H1 (cell line): ENCODE data around the gene NR1I2. TPM values are rescaled to one million over a fixed set of nuclear protein-coding genes. Genes with fewer than 3 reads are reported as not detected.

Experiments
- CTCF ChIA-PET: fragments of 300-600 bp; sonication (Branson Sonifier 250); formaldehyde crosslinking; loops from one replicate; lab custom pipeline; 2021; ENCODE audit not compliant: partially characterized antibody; lab: Charles Lee
- POLR2A ChIA-PET: fragments of 300-600 bp; sonication (Branson Sonifier 250); formaldehyde crosslinking; loops from one replicate; lab custom pipeline; 2021; ENCODE audit warnings: inconsistent platforms; ENCODE audit not compliant: partially characterized antibody; lab: Charles Lee
- DNase-seq, 2 experiments: peaks; one replicate each; pipeline versions ENCODE4 v3.0.0 to v3.0.0-alpha.2; 2010 to 2022; ENCODE audit warnings: low spot score in 2 of 2, low read depth in 1 of 2, mixed read lengths in 1 of 2
- FAIRE-seq: peaks from 2 replicates; lab custom pipeline; 2011; peaks lifted over from hg19 to GRCh38; lab: Jason Lieb, UNC
- H2AFZ ChIP-seq: 2 replicates; pipeline ENCODE4 v1.8.1; 2012; ENCODE audit warnings: low read length, inconsistent platforms
- H2AK5ac ChIP-seq: 2 replicates; pipeline ENCODE4 v1.6.1; 2013; ENCODE audit warnings: low read depth, low read length
- H2BK120ac ChIP-seq: replicated peaks from 2 replicates; pipeline ENCODE3; 2013; ENCODE audit warnings: low read depth, low read length, inconsistent platforms
- H2BK12ac ChIP-seq: 2 replicates; pipeline ENCODE4 v1.6.1; 2013; ENCODE audit warnings: low read depth, low read length
- H2BK15ac ChIP-seq: 2 replicates; pipeline ENCODE4 v1.6.1; 2013; ENCODE audit warnings: low read length
- H2BK20ac ChIP-seq: 2 replicates; pipeline ENCODE4 v1.6.1; 2013; ENCODE audit warnings: low read length
- H2BK5ac ChIP-seq: 2 replicates; pipeline ENCODE4 v1.6.1; 2013; ENCODE audit warnings: low read depth, low read length
- H3K14ac ChIP-seq: 2 replicates; pipeline ENCODE4 v1.6.1; 2013; ENCODE audit warnings: inconsistent platforms; ENCODE audit not compliant: insufficient read length
- H3K18ac ChIP-seq: 2 replicates; pipeline ENCODE4 v1.6.1; 2013; ENCODE audit warnings: low read length; ENCODE audit errors: extremely low read depth
- H3K23ac ChIP-seq: 2 replicates; pipeline ENCODE4 v1.6.1; 2013; ENCODE audit warnings: inconsistent platforms; ENCODE audit not compliant: insufficient read length
- H3K23me2 ChIP-seq: 2 replicates; pipeline ENCODE4 v1.6.1; 2013; ENCODE audit warnings: low read depth, low read length
- H3K27ac ChIP-seq: 2 replicates; pipeline ENCODE4 v1.6.1; 2011; ENCODE audit warnings: low read depth, low read length, inconsistent platforms
- H3K27me3 ChIP-seq, 4 experiments: replicated peaks in 1 of 4; 1 replicate in 1 of 4; 2 replicates in 3 of 4; pipeline versions ENCODE4 v1.6.1 to v1.8.1; 2011 to 2013; ENCODE audit warnings: low read length in 3 of 4, mild to moderate bottlenecking in 3 of 4, inconsistent platforms in 2 of 4, mixed read lengths in 2 of 4, moderate library complexity in 1 of 4; ENCODE audit not compliant: control insufficient read depth in 3 of 4, insufficient read depth in 3 of 4; ENCODE audit errors: extremely low read depth in 1 of 4
- H3K36me3 ChIP-seq, 4 experiments: 2 replicates each; pipeline versions ENCODE4 v1.6.1 to v1.8.1; 2011 to 2013; ENCODE audit warnings: mild to moderate bottlenecking in 4 of 4, low read length in 3 of 4, moderate library complexity in 2 of 4, control low read depth in 1 of 4, inconsistent platforms in 1 of 4; ENCODE audit not compliant: insufficient read depth in 4 of 4, control insufficient read depth in 2 of 4
- H3K4ac ChIP-seq: replicated peaks from 2 replicates; pipeline ENCODE3; 2013; ENCODE audit warnings: low read length, low read depth, mixed read lengths, inconsistent platforms; ENCODE audit not compliant: insufficient read length
- H3K4me1 ChIP-seq, 4 experiments: replicated peaks in 1 of 4; 1 replicate in 1 of 4; 2 replicates in 3 of 4; pipeline versions ENCODE4 v1.6.1 to v1.8.1; 2011 to 2013; ENCODE audit warnings: low read length in 3 of 4, inconsistent platforms in 2 of 4, mixed read lengths in 1 of 4; ENCODE audit not compliant: insufficient read depth in 4 of 4, control insufficient read depth in 3 of 4
- H3K4me2 ChIP-seq, 2 experiments: 2 replicates each; pipeline versions ENCODE4 v1.6.1 to v1.8.1; 2011 to 2013; ENCODE audit warnings: low read depth in 2 of 2, low read length in 2 of 2, control low read depth in 1 of 2, inconsistent platforms in 1 of 2, mild to moderate bottlenecking in 1 of 2; ENCODE audit not compliant: insufficient read depth in 1 of 2
- H3K4me3 ChIP-seq, 4 experiments: fragments of 200-600, 300-600 bp in 1 of 4; sonication (generic), shearing (Covaris generic), sonication (Bioruptor Twin) in 1 of 4; 2 replicates each; pipeline versions ENCODE4 v1.5.1 to v1.8.1; 2011 to 2016; ENCODE audit warnings: low read length in 4 of 4, low read depth in 3 of 4, control low read depth in 2 of 4, inconsistent platforms in 2 of 4, mild to moderate bottlenecking in 2 of 4, mixed read lengths in 1 of 4, moderate library complexity in 1 of 4; ENCODE audit not compliant: insufficient read depth in 2 of 4; ENCODE audit errors: extremely low read depth in 1 of 4
- H3K56ac ChIP-seq: replicated peaks from 2 replicates; pipeline ENCODE3; 2013; ENCODE audit warnings: low read depth, mild to moderate bottlenecking, mixed read lengths, low read length, inconsistent platforms; ENCODE audit not compliant: insufficient read length
- H3K79me1 ChIP-seq: 2 replicates; pipeline ENCODE4 v1.6.1; 2013; ENCODE audit warnings: low read depth, low read length, control low read depth
- H3K79me2 ChIP-seq, 2 experiments: 2 replicates each; pipeline versions ENCODE4 v1.6.1 to v1.8.1; 2012 to 2013; ENCODE audit warnings: low read length in 2 of 2, mild to moderate bottlenecking in 2 of 2, inconsistent platforms in 1 of 2; ENCODE audit not compliant: insufficient read depth in 2 of 2, control insufficient read depth in 1 of 2
- H3K9ac ChIP-seq, 4 experiments: replicated peaks in 1 of 4; 1 replicate in 1 of 4; 2 replicates in 3 of 4; pipeline versions ENCODE4 v1.6.1 to v1.8.1; 2011 to 2013; ENCODE audit warnings: low read depth in 3 of 4, low read length in 3 of 4, control low read depth in 2 of 4, mild to moderate bottlenecking in 2 of 4, moderate library complexity in 2 of 4, inconsistent platforms in 1 of 4; ENCODE audit errors: extremely low read depth in 1 of 4
- H3K9me3 ChIP-seq, 2 experiments: 2 replicates each; pipeline versions ENCODE4 v1.6.1 to v1.8.1; 2012 to 2013; ENCODE audit warnings: mild to moderate bottlenecking in 2 of 2, moderate library complexity in 2 of 2, control low read depth in 1 of 2, inconsistent platforms in 1 of 2, low read depth in 1 of 2, low read length in 1 of 2, mixed read lengths in 1 of 2; ENCODE audit not compliant: insufficient read depth in 2 of 2
- H4K20me1 ChIP-seq, 2 experiments: replicated peaks in 1 of 2; 2 replicates each; pipeline versions ENCODE3 to v1.8.1; 2011 to 2013; ENCODE audit warnings: inconsistent platforms in 2 of 2, low read length in 2 of 2, mild to moderate bottlenecking in 1 of 2; ENCODE audit not compliant: insufficient read depth in 2 of 2, control insufficient read depth in 1 of 2
- H4K5ac ChIP-seq: 2 replicates; pipeline ENCODE4 v1.6.1; 2013; ENCODE audit warnings: low read length, low read depth, mixed read lengths, inconsistent platforms; ENCODE audit not compliant: insufficient read length
- H4K8ac ChIP-seq: 2 replicates; pipeline ENCODE4 v1.8.0; 2013; ENCODE audit warnings: mild to moderate bottlenecking, moderate library complexity, low read length, inconsistent platforms; ENCODE audit not compliant: insufficient read depth; ENCODE audit errors: extremely low read depth
- H4K91ac ChIP-seq: replicated peaks from 2 replicates; pipeline ENCODE3; 2013; ENCODE audit warnings: low read length, mixed read lengths, inconsistent platforms; ENCODE audit not compliant: insufficient read length
- BRCA1 ChIP-seq: IDR thresholded peaks from 2 replicates; pipeline ENCODE4 v1.6.1; 2012; ENCODE audit warnings: low read depth, low read length, improper control_type of control experiment
- CBX5 ChIP-seq: fragments of 300-800, 300-1000 bp; sonication (generic); IDR thresholded peaks from 2 replicates; pipeline ENCODE4 v1.7.1; 2016; ENCODE audit warnings: antibody characterized with exemption, low read length, low read depth
- EGR1 ChIP-seq: IDR thresholded peaks from 2 replicates; pipeline ENCODE4 v1.6.1; 2011; ENCODE audit warnings: low read depth, low read length, borderline replicate concordance
- EZH2 ChIP-seq: fragments of 200-600 bp; sonication (generic); IDR thresholded peaks from 2 replicates; pipeline ENCODE4 v1.7.1; 2012; ENCODE audit warnings: low read depth, mild to moderate bottlenecking, moderate library complexity, low read length, inconsistent platforms; ENCODE audit not compliant: severe bottlenecking
- RAD21 ChIP-seq, 2 experiments: IDR thresholded peaks in 1 of 2; conservative IDR thresholded peaks in 1 of 2; 2 replicates each; pipeline ENCODE4 v1.6.1; 2011; ENCODE audit warnings: low read depth in 2 of 2, low read length in 2 of 2, improper control_type of control experiment in 1 of 2, inconsistent platforms in 1 of 2, mild to moderate bottlenecking in 1 of 2, moderate library complexity in 1 of 2
- RXRA ChIP-seq: IDR thresholded peaks from 2 replicates; pipeline ENCODE4 v1.6.1; 2011; ENCODE audit warnings: low read depth, mild to moderate bottlenecking, low read length, moderate library complexity; ENCODE audit not compliant: insufficient read depth
- SAP30 ChIP-seq: fragments of 300-600 bp; sonication (generic); IDR thresholded peaks from 2 replicates; pipeline ENCODE4 v1.7.1; 2012; ENCODE audit warnings: low read length, moderate library complexity, mild to moderate bottlenecking, inconsistent platforms; ENCODE audit not compliant: insufficient read depth, insufficient replicate concordance
- SP1 ChIP-seq: IDR thresholded peaks from 2 replicates; pipeline ENCODE4 v1.6.1; 2011; ENCODE audit warnings: low read depth, low read length
- SUZ12 ChIP-seq: fragments of 200-600 bp; sonication (generic); IDR thresholded peaks from 2 replicates; pipeline ENCODE4 v1.6.1; 2012; ENCODE audit warnings: mild to moderate bottlenecking, inconsistent platforms, low read length, moderate library complexity, mixed read lengths
- WGBS, 2 experiments: shearing (Covaris generic) in 1 of 2; methylation state at CpG; one replicate each; pipeline versions ENCODE4 v1.1.6 to v1.1.7; 2013 to 2015; ENCODE audit warnings: low lambda C conversion rate in 2 of 2, mixed read lengths in 2 of 2, inconsistent platforms in 1 of 2, low coverage in 1 of 2, missing lambda C conversion rate in 1 of 2; ENCODE audit not compliant: insufficient replicate concordance in 2 of 2, insufficient coverage in 1 of 2, insufficient read length in 1 of 2; ENCODE audit errors: extremely low coverage in 1 of 2, missing lambda C conversion rate in 1 of 2; 5-methylcytosine and 5-hydroxymethylcytosine counted together
- polyA plus RNA-seq, 7 experiments: library from polyadenylated mRNA; depleted of rRNA in 3 of 7; stranded (reverse) in 5 of 7; unstranded in 2 of 7; fragments of >200 nt in 5 of 7; fragments of 200-250 nt in 2 of 7; gene quantifications; 1 replicate in 5 of 7; 2 replicates in 1 of 7; 4 replicates in 1 of 7; pipeline versions ENCODE4 v1.2.1 to v1.2.3, GENCODE V29; 2011 to 2013; ENCODE audit warnings: missing spikeins in 2 of 7, mixed read lengths in 2 of 7
- total RNA-seq: library from RNA; stranded (reverse); fragmentation: NEBNext Ultra II Directional; extraction: Animal tissue kit (Norgen Biotek cat#: 25700); gene quantifications from 2 replicates; pipeline ENCODE4 v1.2.1, GENCODE V29; 2021
- TF ChIP-seq, protein P1 (sequence below): IDR thresholded peaks from 2 replicates; pipeline ENCODE4 v1.6.1; 2012; ENCODE audit warnings: inconsistent platforms

Gene NR1I2
- total and polyA plus RNA-seq, 2 of the 8 experiments (the other 6 are each of a cell fraction or from before 2014, with no cell fraction given), result 0.28 to 1.8 TPM

- ChIA-PET CTCF (interaction anchor here (1.4 to 2.3 kb wide), 3 partner anchors 10 to 288 kb away, joined by 3 to 8 read pairs (median 5); no protein-coding TSS in a partner anchor), POLR2A (no interaction called here)
- WGBS, 2 experiments, result 87% methylated on average over 2 of the region's 2 CpGs; no CpG with 5 or more reads in 1 of the 2 experiments
- Histone ChIP-seq H4K8ac (no peak overlapping the region), H3K23me2 (no peaks in the 10 kb centered on the region), H4K5ac (no peak overlapping the region), H3K56ac (no peak overlapping the region), H3K4ac (no peak overlapping the region), H3K18ac (no peak overlapping the region)
- no peak for DNase-seq
- no peak for TF ChIP-seq RAD21 (IDR thresholded peaks at IDR 0.05 in 1 of 2, conservative IDR thresholded peaks at IDR 0.05 in 1 of 2; ENCODE audit: low read depth in 2 of 2, low read length in 2 of 2)
- TF ChIP-seq EZH2, result no peak
- no peak for TF ChIP-seq CBX5
- no peak for TF ChIP-seq SAP30
- TF ChIP-seq SUZ12, result no peak
- TF ChIP-seq RXRA, result no peak
- TF ChIP-seq, protein P1, sequence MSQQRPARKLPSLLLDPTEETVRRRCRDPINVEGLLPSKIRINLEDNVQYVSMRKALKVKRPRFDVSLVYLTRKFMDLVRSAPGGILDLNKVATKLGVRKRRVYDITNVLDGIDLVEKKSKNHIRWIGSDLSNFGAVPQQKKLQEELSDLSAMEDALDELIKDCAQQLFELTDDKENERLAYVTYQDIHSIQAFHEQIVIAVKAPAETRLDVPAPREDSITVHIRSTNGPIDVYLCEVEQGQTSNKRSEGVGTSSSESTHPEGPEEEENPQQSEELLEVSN, result no peak
- TF ChIP-seq BRCA1, result no peak
- TF ChIP-seq EGR1, result no peak
- TF ChIP-seq SP1, result no peak
- TF ChIP-seq, all 59 proteins: peak for 0
- Histone ChIP-seq H2AK5ac (no peak overlapping the region), H3K23ac (no peak overlapping the region), H3K36me3 (peaks cover 4 to 33% (median 17%) of the 10 kb centered on the region in 4 experiments; a peak in 7 of 8 replicates), H2AFZ (no peak overlapping the region), H3K27ac (no peak overlapping the region), H3K79me2 (no peaks in the 10 kb centered on the region), H3K79me1 (no peaks in the 10 kb centered on the region), H4K20me1 (peaks cover 0 to 1% of the 10 kb centered on the region in 2 experiments), H3K4me1 (no peaks in the 10 kb centered on the region), H2BK120ac (no peak overlapping the region), H3K9ac (no peak overlapping the region), H3K27me3 (no peaks in the 10 kb centered on the region), H2BK20ac (no peak overlapping the region), H3K4me2 (no peak overlapping the region), H2BK15ac (no peak overlapping the region), H3K14ac (no peak overlapping the region), H2BK5ac (no peak overlapping the region), H2BK12ac (no peak overlapping the region), H3K4me3 (no peak overlapping the region), H3K9me3 (peaks cover 0 to 7% of the 10 kb centered on the region in 2 experiments; a peak in 1 of 4 replicates), H4K91ac (no peak overlapping the region)
- FAIRE-seq, result no peak
Measured at GRCh38 chr3:119858957-119859356, 77.1 kb downstream of the NR1I2 start.
